ENCODE data around the gene GAS7.
"Not testable (repeated sequence)": the region's sequence is repeated elsewhere in the genome, so short reads cannot be mapped to it uniquely, and the experiment has no call there.

Gene GAS7

GRCh38 chr17:10042589-10043244, 155.7 kb downstream of the GAS7 start:
- no peak for FAIRE-seq

GRCh38 chr17:10041916-10042588, 156.4 kb downstream of the GAS7 start:
- no peak for FAIRE-seq

GRCh38 chr17:10041287-10041612, 157.2 kb downstream of the GAS7 start:
- no peak for FAIRE-seq

GRCh38 chr17:10036511-10037061, 161.8 kb downstream of the GAS7 start:
- no peak for FAIRE-seq

- FAIRE-seq, result no peak
Observed at GRCh38 chr17:10035885-10036284, 162.5 kb downstream of the GAS7 start.

GRCh38 chr17:10034719-10035475, 163.5 kb downstream of the GAS7 start:
- FAIRE-seq, result no peak

GRCh38 chr17:10033959-10034358, 164.4 kb downstream of the GAS7 start:
- FAIRE-seq, result no peak

- no peak for FAIRE-seq
Observed at GRCh38 chr17:10033449-10033848, 165.0 kb downstream of the GAS7 start.

- no peak for FAIRE-seq
Observed at GRCh38 chr17:10032118-10032852, 166.1 kb downstream of the GAS7 start.

GRCh38 chr17:10031606-10032005, 166.8 kb downstream of the GAS7 start:
- no peak for FAIRE-seq

- FAIRE-seq, result no peak
Observed at GRCh38 chr17:10031127-10031526, 167.3 kb downstream of the GAS7 start.

- FAIRE-seq, result no peak
Observed at GRCh38 chr17:10029129-10029528, 169.3 kb downstream of the GAS7 start.

- no peak for FAIRE-seq
Observed at GRCh38 chr17:10025976-10026901, 172.2 kb downstream of the GAS7 start.

GRCh38 chr17:10025224-10025623, 173.2 kb downstream of the GAS7 start:
- no peak for FAIRE-seq

- no peak for FAIRE-seq
Observed at GRCh38 chr17:10022416-10022815, 176.0 kb downstream of the GAS7 start.

GRCh38 chr17:10021272-10021984, 177.0 kb downstream of the GAS7 start:
- no peak for FAIRE-seq

- FAIRE-seq, result no peak
Observed at GRCh38 chr17:10019941-10020451, 178.4 kb downstream of the GAS7 start.

- no peak for FAIRE-seq
Observed at GRCh38 chr17:10018461-10018891, 179.9 kb downstream of the GAS7 start.

- not testable (repeated sequence) for FAIRE-seq
Observed at GRCh38 chr17:10016958-10017570, 181.3 kb downstream of the GAS7 start.

- no peak for FAIRE-seq
Observed at GRCh38 chr17:10013365-10014112, 184.9 kb downstream of the GAS7 start.
